MM.1S (cell line): ENCODE results near the gene TTPAL.

ENCODE experiments used
- CTCF ChIP-seq: fragments of 300-600 bp; sonication (generic); IDR thresholded peaks from 2 replicates; pipeline ENCODE4 v1.5.1; 2016; ENCODE audit warnings: antibody characterized with exemption, low read length, mixed read lengths
- EZH2 ChIP-seq: fragments of 300-600 bp; sonication (generic); optimal IDR thresholded peaks from 2 replicates; pipeline ENCODE3; 2017; ENCODE audit warnings: low read depth, mild to moderate bottlenecking, antibody characterized with exemption, low read length, mixed read lengths

GRCh38 chr20:44489931-44490330, 14.3 kb downstream of the TTPAL start:
- no peak for TF ChIP-seq CTCF
- no peak for TF ChIP-seq EZH2
